GM12872 (cell line): ENCODE data around the gene MTOR.

Source experiments
- CTCF ChIP-seq: IDR thresholded peaks from 3 replicates; pipeline ENCODE4 v1.5.1; 2011; ENCODE audit warnings: low read depth, mild to moderate bottlenecking, low read length, moderate library complexity; ENCODE audit not compliant: insufficient read depth

The MTOR gene

GRCh38 chr1:11058595-11059154 is 203.7 kb downstream of the MTOR start:
- no peak for TF ChIP-seq CTCF

- no peak for TF ChIP-seq CTCF
Measured at GRCh38 chr1:11058026-11058425, 204.3 kb downstream of the MTOR start.

GRCh38 chr1:11057477-11057876 is 204.9 kb downstream of the MTOR start:
- no peak for TF ChIP-seq CTCF
